GM21515 (cell line): ENCODE data around the gene ALS2CL.
"Not testable (repeated sequence)": the region's sequence is repeated elsewhere in the genome, so short reads cannot be mapped to it uniquely, and the experiment has no call there.

ENCODE experiments used
- ATAC-seq: cut with Tn5 transposase; IDR thresholded peaks from one replicate; pipeline ENCODE4 v1.9.1; 2021; ENCODE audit not compliant: unreplicated experiment

The ALS2CL gene

GRCh38 chr3:46705022-46705530 is 11.6 kb upstream of the ALS2CL start:
- ATAC-seq = no peak

DNA sequence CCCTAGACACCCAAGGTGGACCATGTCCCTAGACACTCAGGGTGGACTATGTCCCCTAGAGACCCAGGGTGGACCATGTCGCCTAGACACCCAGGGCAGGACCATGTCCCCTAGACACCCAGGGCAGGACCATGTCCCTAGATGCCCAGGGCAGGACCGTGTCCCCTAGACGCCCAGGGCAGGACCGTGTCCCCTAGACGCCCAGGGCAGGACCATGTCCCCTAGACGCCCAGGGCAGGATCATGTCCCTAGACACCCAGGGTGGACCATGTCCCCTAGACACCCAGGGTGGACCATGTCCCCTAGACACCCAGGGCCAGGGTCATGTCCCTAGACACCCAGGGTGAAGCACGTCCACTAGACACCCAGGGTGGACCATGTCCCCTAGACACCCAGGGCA is 10.9 kb upstream of the ALS2CL start:
- not testable (repeated sequence) for ATAC-seq

DNA sequence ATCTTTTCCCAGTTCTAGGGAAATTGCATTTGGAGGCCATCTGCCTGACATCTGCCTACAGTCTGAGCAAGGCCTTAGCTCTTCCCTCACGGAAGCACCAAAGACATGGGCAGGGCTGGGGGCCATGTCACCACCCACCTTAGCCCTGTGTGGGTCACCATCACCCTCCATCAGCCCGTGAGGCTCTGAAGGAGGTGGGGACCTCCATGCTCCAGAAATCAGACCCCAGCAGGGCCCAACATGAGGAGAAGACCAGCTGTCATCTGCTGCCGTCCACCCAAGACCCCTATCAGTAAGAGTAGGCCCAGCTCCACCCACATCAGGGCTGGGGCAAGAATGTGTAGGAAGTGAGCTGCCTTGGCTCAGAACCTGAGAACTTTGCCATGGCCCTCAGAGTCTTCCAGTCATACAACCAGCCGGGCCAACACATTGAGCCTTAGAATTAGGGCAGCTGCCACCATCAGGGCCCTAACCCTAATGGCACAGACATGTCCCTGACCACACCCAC is 9.6 kb upstream of the ALS2CL start:
- ATAC-seq = no peak

DNA sequence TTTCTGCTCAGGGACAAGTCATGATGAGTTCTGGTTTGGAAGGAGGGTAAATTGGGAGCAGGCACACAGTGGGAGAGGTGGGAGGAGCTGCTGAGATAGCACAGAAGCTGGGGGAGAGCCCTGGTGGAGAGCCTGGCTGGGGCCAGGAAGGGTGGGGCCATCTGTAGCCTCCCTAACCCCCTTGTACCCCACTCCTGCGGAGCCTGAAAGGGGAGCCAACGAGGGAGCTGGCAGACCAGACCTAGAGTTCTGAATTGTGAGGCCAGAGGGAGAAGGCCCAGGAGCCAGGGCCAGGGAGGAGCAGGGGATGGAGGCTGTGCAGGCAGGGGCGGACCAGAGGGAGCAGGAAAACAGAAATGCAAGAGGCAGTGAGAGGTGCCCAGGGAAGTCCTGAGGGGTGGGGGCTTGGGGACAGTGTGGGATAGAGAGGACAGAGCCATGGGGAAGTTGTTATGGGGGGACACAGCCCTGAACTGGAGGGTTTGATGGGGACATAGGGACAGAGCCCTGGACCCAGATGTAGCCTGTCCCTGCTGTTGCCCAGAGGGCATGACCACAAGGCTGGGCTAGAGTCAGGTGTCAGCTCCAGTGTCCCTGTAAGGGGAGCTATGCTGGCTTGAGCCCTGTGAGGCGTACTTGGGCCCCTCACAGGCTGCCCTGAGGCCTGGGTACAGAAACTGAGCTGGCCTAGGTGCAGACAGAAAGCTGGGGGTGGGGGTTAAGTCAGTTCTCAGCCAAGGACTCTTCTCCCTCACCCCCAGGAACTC is 8.9 kb upstream of the ALS2CL start:
- ATAC-seq = no peak

GRCh38 chr3:46701181-46701939 is 7.9 kb upstream of the ALS2CL start, which contains the start of gene TMIE:
Gene TMIE, plus strand, starts transcription at chr3:46701392. Its CDS starts 96 bp downstream, at chr3:46701488.
- no peak for ATAC-seq

GRCh38 chr3:46700772-46701171 is 7.3 kb upstream of the ALS2CL start:
- no peak for ATAC-seq

DNA sequence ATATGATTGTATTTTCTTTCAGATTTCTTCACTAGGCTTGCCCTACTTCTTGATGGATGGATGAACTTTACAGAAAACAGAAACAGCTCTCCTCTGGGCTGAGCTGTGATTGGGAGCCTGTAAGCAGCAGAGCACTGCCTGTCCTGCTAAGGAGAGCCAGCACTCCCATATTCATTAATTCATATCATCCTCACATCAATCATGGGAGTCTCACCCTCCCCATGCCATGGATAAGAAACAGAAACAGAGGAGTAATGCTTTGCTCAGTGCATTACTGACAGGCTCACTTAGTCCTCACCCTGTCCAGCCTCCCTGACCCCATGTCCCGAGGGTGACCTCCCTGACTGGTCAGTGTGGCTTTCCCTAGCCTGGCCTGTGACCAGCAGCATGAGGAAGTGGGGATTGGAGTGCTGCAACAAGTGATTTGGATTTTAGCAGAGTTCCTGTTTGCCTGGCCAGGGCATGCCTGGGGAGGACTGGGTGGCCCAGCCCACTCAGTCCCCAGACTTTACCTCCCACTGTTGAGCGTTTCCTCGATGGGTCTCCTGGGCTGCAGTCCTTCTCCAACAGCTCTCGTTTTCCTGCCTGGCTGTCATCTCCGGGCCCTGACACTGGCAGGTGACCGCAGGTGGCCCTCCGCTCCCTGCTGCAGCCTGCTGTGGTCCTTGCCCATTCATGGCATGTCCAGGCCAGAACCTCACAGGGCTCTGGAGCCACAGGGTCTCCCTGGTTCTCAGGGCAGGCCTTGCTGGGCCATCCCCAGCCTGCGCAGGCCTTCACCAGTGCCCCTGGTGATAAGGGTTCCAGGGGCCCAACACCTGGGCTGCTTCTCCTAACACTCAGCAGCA is 6.4 kb upstream of the ALS2CL start:
- ATAC-seq = no peak

DNA sequence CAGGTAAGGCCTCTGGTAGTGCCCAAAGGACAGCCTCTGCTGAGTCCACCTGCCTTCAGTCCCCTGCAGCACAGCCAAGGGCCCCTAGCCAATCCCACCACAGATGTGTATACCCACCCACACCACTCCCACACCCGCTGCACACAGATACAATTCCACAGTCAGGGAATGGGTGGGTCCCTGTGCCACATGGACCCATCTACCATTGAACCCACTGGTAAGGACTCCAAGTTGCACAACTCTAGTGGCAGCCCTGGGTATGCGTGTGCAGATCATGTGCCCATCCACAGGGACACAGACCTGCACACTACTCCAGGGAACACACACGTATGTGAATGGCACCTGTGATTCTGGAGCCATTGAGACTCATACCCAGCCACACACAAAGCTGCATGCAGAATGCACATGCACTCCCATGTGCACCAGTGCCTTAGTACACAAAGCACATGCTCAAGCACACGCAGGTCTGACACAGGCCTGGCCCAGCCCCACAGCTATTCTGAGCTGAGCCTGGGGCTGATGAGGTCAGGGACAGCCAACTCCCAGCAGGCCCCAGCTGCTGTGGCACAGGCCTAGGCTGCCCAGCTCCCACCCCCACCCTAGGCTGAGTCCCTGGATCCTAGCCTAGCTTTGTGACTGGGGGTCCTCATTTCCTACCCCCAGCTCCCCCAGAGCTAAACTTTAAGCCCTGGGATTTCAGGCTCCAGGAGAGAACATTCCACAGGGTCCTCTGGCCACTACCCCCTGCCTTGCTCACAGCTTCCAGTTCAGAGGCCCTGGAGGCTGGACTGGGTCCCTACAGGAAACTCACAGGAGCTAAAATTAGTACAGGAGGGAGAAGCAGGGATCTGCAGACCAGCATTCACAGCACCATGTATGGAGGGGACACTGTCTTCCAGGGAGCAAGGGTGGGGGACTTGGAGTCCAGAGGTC is 2.7 kb upstream of the ALS2CL start:
- no peak for ATAC-seq

DNA sequence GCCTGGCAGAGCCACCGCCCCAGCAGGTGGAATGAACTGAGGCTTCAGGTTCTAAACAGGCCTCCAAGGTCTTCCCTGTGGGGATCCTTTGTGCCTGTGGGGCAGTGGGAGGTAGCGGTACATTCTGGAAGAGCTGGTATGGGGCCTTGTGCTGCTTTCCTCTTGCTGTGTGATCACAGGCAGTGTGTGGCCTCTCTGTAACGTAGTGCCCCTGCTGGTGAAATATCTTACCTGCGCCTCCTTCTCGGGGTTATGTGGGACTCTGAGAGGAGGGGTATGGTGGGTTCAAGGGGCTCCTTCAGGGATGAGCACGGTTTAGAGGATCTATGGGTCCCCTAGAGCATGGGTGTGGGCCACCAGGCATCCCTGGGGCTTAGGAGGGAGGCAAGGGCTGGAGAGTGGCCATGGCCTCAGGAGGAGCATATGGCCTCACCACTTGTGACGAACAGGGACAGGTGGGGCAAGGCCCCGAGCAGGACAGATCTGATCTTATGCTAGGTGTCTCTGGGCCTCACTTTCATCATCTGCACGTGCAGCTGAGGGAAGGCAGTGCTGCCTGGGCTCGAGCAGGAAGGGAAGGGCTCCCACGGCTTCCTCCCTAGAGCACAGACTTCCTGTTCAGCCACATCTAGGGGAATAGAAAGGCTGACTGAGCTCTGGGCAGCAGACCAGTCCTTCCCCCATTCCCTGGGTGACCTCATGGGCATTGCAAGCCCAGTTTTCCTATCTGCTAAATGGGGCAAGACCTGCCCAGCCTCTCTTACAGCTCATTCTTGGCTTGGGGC is 1.9 kb upstream of the ALS2CL start:
- ATAC-seq = no peak

DNA sequence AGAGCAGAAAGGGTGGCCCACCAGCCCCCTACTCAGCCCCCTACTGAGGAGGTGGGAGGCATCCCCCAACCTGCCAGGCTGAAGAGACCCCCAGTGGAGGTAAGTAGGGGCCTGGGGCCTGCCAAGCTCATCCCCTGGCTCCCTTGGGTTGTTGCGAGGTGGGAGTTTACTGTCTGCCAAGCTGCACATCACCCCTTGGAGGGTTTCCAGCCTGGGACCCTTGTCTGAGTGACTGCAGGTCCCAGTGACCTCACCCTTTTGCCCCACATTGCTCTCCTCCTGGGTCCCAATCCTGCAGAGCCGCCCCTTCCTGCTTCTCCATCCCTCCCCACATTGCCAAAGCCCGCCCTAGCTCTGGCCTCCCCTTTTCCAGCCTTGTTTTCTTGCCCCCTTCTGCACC is 1.0 kb upstream of the ALS2CL start:
- no peak for ATAC-seq

- no peak for ATAC-seq
These were observed 380 bp upstream of the ALS2CL start for GRCh38 chr3:46693892-46694226.

GRCh38 chr3:46692566-46692990 is 901 bp downstream of the ALS2CL start:
- ATAC-seq = no peak

GRCh38 chr3:46690798-46691197 is 2.7 kb downstream of the ALS2CL start:
- ATAC-seq = no peak

GRCh38 chr3:46685446-46685845 is 8.0 kb downstream of the ALS2CL start:
- ATAC-seq = no peak

- no peak for ATAC-seq
These were observed 8.6 kb downstream of the ALS2CL start for GRCh38 chr3:46684891-46685290.

- ATAC-seq = no peak
These were observed 10.5 kb downstream of the ALS2CL start for GRCh38 chr3:46682974-46683373.

DNA sequence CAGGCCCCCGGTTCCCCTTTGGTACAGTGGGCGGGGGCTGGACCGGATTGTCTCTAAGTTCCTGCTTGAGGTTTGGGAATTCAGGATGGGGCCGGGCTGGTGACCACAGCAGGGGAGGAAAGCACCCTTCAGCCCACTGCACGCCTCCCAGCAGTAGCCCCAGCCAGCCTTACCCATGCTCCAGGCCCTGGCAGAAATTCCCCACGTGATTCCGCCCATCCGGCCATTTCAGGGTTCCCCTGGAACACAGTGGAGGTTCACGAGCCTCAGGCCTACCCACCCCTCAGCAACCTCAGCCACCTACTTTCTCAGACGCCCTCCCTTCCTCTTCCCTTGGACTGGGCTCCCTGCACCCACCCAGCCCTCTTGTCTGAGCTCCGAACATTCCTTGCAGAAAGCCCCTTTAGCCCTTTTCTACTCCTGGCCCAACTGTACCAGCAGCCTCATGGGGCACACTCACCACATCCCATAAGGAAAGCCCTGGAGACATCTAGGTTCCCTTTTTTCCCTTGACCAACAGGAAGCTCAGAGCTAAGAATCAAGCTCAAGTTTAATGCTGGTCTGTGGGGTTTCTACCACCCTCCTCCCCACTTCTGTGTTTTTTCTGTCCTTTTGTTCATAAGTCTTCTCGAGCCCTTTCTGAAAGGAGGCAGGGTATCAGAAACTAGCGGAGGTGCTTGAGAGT is 11.5 kb downstream of the ALS2CL start:
- ATAC-seq = no peak

GRCh38 chr3:46681387-46681786 is 12.1 kb downstream of the ALS2CL start:
- ATAC-seq = no peak
